SK-MEL-5 (cell line): ENCODE data around the gene PACC1. TPM values are rescaled to one million over a fixed set of nuclear protein-coding genes. Genes with fewer than 3 reads are reported as not detected.

Experiments used
- small RNA-seq, 2 experiments: library from RNA; depleted of rRNA; stranded (forward); fragments of <200 nt; gene quantifications; one replicate each; pipeline ENCODE3, GENCODE V24; 2014
- total RNA-seq: library from RNA; depleted of rRNA; stranded (reverse); fragments of >200 nt; shearing (Covaris generic); gene quantifications from 2 replicates; pipeline ENCODE4 v1.2.3, GENCODE V29; 2014; rRNA removed

The PACC1 gene
- total RNA-seq, 1 experiment from 2014 or later: 23.8 TPM

Small RNA genes within 50 kb of the gene (small RNA-seq; reads per million reads assigned to genes)
- 0 reads per million in 2 experiments for gene SNORA16B

Other genes with a start within 250 kb of the PACC1 start
- gene PPP2R5A, start 129.5 kb downstream of the PACC1 start, total RNA-seq: 55.8 and 60.0 TPM in 2 replicates
- 102 and 114 TPM in 2 replicates for gene NENF, start 18.0 kb upstream of the PACC1 start, total RNA-seq
- gene ATF3, start 193.9 kb upstream of the PACC1 start, total RNA-seq: 10.5 and 11.9 TPM in 2 replicates